Fibroblast of pulmonary artery (primary cell): Measurements from ENCODE around the gene VGLL4.

ENCODE experiments used
- DNase-seq: peaks from one replicate; pipeline ENCODE4 v3.0.0-alpha.2; 2010; ENCODE audit warnings: low read depth
- H3K4me3 ChIP-seq: replicated peaks from 2 replicates; pipeline ENCODE4 v1.5.1; 2011; ENCODE audit warnings: low read depth, mild to moderate bottlenecking, control low read depth, low read length, moderate library complexity
- TF ChIP-seq, protein P1 (sequence below): IDR thresholded peaks from 2 replicates; pipeline ENCODE4 v1.5.1; 2011; ENCODE audit warnings: mild to moderate bottlenecking, control low read depth, low read length, inconsistent platforms; ENCODE audit errors: missing control alignments

The VGLL4 gene

DNA sequence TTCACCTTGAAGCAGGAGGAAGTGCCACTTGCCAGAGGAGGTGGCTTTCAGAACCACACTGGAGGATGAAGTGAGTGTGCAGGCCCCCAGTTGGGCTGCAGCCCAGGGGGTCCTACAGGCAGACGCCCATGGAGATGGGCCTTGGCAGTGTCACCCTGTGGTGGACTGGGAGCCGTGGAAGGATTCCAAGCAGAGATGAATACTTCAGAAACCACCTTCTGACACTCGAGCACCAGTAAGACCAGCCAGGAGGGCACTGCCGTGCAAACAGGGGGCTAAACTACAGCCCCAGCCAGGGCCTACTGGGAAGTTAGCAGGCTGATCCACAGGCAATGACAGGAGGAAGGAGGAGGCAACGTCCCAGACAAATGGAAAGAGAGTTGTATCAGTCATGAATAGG is 55.4 kb downstream of the VGLL4 start:
- no peak overlapping the region for H3K4me3 ChIP-seq
- TF ChIP-seq, protein P1, sequence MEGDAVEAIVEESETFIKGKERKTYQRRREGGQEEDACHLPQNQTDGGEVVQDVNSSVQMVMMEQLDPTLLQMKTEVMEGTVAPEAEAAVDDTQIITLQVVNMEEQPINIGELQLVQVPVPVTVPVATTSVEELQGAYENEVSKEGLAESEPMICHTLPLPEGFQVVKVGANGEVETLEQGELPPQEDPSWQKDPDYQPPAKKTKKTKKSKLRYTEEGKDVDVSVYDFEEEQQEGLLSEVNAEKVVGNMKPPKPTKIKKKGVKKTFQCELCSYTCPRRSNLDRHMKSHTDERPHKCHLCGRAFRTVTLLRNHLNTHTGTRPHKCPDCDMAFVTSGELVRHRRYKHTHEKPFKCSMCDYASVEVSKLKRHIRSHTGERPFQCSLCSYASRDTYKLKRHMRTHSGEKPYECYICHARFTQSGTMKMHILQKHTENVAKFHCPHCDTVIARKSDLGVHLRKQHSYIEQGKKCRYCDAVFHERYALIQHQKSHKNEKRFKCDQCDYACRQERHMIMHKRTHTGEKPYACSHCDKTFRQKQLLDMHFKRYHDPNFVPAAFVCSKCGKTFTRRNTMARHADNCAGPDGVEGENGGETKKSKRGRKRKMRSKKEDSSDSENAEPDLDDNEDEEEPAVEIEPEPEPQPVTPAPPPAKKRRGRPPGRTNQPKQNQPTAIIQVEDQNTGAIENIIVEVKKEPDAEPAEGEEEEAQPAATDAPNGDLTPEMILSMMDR = no peak
- DNase-seq = no peak

DNA sequence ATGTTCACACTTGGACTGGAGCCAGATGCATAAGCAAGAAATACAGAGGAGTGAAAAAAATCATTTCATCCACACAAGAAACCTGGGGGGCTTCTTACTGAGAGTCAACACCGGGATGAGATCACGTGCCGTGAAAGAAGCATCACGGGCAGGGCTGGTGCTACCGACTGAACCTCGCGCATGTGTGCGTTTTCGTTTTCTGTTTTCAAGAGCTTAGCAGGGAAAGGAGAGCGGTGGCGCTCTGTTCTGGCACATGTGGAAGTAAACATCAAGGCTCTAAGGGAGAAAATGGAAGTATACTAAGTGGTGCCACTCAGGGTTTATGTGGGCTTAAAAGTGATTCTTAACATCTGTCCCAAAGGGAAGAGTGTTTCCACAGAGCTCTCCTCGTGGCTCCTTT is 55.9 kb downstream of the VGLL4 start:
- H3K4me3 ChIP-seq = no peak overlapping the region
- TF ChIP-seq, protein P1 = no peak
- no peak for DNase-seq

DNA sequence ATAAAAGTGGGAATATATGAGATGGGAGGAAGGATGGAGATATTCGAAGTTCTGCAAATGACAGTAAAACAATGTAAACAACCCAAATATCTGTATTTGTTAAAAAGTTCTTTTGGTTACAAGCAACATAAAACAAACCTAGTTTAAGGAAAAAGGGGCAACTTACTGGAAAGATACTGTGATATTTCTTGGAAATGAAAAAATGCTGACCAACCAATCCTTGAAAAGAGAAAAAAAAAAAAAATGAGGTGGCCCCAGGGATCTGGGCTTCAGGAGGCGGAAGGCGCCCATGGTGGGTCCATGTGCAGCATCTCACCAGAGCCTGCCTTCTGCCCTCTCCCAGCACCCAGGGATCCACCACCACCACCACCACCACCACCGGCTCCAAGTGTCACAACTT is 59.1 kb downstream of the VGLL4 start:
- no peak for DNase-seq
- no peak overlapping the region for H3K4me3 ChIP-seq
- TF ChIP-seq, protein P1 = no peak

DNA sequence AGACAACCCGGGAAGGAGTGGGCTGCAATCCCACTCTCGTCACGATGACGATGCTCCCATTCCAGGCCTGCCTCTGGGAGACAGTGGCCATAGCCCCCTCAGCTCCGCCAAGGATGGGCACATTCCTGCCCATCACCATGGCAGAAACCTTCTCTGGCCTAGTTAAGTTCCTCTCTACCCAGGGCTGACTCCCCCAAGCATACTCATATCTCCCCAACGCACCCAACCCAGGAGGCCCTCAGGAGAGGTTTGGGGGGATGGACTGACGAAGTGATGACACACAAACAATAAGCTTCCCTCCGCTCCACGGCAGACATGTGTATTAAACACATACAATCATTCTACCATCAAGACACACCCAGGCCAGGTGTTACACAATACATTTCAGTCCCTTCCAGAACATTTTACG is 60.1 kb downstream of the VGLL4 start:
- DNase-seq = peak; percentile 46
- TF ChIP-seq, protein P1 = no peak
- no peak overlapping the region for H3K4me3 ChIP-seq

DNA sequence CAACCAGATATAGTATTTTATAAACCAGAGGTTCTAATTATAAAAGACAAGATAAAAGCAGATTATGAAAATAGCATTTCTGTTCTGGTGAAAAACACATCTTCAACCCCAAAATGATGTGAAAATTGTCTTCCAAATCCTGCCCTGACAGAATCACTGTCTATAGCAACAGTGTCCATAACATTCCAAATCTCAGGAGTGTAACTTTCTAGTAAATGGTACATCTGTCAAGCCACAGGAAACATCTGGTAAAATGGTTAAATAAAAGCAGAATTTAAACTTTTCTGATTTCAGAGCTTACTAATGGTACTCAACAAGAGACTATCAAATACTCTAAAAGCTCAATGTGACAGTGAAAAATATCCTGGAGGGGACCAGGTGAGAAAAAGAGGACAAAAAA is 60.5 kb downstream of the VGLL4 start:
- peak; percentile 55 for DNase-seq
- TF ChIP-seq, protein P1 = no peak
- H3K4me3 ChIP-seq = no peak overlapping the region

DNA sequence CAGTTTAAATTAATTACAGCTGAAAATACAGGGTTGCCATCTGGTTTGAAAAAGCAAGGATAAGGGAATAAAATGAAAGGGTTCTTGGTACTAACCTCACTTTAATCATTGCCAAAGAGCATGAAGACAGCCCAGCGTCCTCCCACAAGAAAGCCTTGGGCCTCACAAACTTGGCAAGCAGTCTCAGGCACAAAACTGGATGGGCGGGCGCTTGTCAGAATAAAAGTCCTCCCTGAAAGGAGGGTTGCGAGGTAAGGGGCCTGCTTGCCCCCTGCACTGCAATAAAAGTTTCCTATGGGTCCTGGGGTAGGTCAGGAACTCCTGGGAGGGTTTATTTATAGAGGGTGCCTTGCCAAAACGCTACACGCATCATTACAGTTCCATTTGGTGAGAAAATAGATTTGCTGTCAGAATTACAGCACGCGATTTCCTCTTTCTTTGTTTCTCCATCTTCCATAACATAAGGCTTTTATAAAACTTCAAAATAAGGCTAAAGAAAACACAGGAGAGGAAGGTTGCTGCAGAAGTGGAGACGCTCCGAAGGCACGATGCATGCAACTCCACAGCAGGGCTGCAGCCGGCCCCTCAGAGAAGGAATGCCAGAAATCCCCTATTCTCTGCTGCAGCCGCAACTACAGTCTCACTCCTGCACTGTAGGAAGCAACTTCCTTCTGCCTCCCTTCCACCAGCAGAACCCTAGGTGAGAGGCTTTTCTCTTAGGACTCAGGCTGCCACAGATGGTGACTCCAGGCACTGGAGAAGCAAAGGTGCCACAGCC is 61.3 kb downstream of the VGLL4 start:
- TF ChIP-seq, protein P1 = no peak
- DNase-seq = peak; percentile 92
- peak overlapping the region; percentile 52 for H3K4me3 ChIP-seq
